Ishikawa (cell line): ENCODE results near the gene FGF21.

Experiments
- CEBPB ChIP-seq: IDR thresholded peaks from 2 replicates; pipeline ENCODE4 v1.6.1; 2012
- CREB1 ChIP-seq: IDR thresholded peaks from 2 replicates; pipeline ENCODE4 v1.6.1; 2012; ENCODE audit warnings: low read depth
- EGR1 ChIP-seq: IDR thresholded peaks from 2 replicates; pipeline ENCODE4 v1.6.1; 2012
- EP300 ChIP-seq: IDR thresholded peaks from 2 replicates; pipeline ENCODE4 v1.6.1; 2012; ENCODE audit warnings: borderline replicate concordance
- FOXM1 ChIP-seq: IDR thresholded peaks from 2 replicates; pipeline ENCODE4 v1.6.1; 2012; ENCODE audit warnings: low read depth, borderline replicate concordance
- MAX ChIP-seq: IDR thresholded peaks from 2 replicates; pipeline ENCODE4 v1.6.1; 2012
- NFIC ChIP-seq: IDR thresholded peaks from 2 replicates; pipeline ENCODE4 v1.6.1; 2012
- RAD21 ChIP-seq: IDR thresholded peaks from 2 replicates; pipeline ENCODE4 v1.6.1; 2012; ENCODE audit warnings: low read depth
- TAF1 ChIP-seq: IDR thresholded peaks from 2 replicates; pipeline ENCODE4 v1.6.1; 2012; ENCODE audit warnings: low read depth, mild to moderate bottlenecking
- TCF12 ChIP-seq: IDR thresholded peaks from 2 replicates; pipeline ENCODE4 v1.6.1; 2012; ENCODE audit warnings: low read depth
- TEAD4 ChIP-seq: IDR thresholded peaks from 2 replicates; pipeline ENCODE4 v1.6.1; 2012
- YY1 ChIP-seq: IDR thresholded peaks from 2 replicates; pipeline ENCODE4 v1.6.1; 2012; ENCODE audit warnings: low read depth
- ZBTB7A ChIP-seq: IDR thresholded peaks from 2 replicates; pipeline ENCODE4 v1.6.1; 2012; ENCODE audit warnings: low read depth
- TF ChIP-seq, protein P1 (sequence below): IDR thresholded peaks from 2 replicates; pipeline ENCODE4 v1.6.1; 2012; ENCODE audit warnings: low read depth, mild to moderate bottlenecking
- TF ChIP-seq, protein P2 (sequence below): IDR thresholded peaks from 2 replicates; pipeline ENCODE4 v1.6.1; 2012

The FGF21 gene

DNA sequence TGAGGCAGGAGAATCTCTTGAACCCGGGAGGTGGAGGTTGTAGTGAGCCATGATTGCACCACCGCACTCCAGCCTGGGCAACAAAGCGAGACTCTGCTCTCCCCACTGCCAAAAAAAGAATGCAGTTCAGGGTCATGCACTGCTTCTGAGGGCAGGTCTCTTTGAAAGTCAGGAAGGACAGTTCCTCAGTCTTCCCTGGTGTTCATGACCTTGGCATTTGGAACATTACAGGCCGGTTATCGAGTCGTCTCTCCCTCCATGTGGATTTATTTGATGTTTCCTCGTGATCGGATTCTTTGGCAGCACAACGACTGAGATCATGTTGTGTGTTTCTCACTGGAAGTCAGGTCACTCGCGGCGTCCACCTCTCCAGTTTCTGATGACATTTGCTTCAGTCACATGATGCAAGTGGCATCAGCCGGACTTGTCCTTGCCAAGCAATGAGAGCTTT lies 17.2 kb downstream of the FGF21 start:
- TF ChIP-seq TCF12 (no peak), RAD21 (no peak), ZBTB7A (no peak), CREB1 (no peak), MAX (no peak), YY1 (no peak), CEBPB (no peak), EGR1 (no peak), TAF1 (no peak), FOXM1 (no peak), NFIC (no peak)
- TF ChIP-seq, protein P1, sequence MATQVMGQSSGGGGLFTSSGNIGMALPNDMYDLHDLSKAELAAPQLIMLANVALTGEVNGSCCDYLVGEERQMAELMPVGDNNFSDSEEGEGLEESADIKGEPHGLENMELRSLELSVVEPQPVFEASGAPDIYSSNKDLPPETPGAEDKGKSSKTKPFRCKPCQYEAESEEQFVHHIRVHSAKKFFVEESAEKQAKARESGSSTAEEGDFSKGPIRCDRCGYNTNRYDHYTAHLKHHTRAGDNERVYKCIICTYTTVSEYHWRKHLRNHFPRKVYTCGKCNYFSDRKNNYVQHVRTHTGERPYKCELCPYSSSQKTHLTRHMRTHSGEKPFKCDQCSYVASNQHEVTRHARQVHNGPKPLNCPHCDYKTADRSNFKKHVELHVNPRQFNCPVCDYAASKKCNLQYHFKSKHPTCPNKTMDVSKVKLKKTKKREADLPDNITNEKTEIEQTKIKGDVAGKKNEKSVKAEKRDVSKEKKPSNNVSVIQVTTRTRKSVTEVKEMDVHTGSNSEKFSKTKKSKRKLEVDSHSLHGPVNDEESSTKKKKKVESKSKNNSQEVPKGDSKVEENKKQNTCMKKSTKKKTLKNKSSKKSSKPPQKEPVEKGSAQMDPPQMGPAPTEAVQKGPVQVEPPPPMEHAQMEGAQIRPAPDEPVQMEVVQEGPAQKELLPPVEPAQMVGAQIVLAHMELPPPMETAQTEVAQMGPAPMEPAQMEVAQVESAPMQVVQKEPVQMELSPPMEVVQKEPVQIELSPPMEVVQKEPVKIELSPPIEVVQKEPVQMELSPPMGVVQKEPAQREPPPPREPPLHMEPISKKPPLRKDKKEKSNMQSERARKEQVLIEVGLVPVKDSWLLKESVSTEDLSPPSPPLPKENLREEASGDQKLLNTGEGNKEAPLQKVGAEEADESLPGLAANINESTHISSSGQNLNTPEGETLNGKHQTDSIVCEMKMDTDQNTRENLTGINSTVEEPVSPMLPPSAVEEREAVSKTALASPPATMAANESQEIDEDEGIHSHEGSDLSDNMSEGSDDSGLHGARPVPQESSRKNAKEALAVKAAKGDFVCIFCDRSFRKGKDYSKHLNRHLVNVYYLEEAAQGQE, result no peak
- TF ChIP-seq, protein P2, sequence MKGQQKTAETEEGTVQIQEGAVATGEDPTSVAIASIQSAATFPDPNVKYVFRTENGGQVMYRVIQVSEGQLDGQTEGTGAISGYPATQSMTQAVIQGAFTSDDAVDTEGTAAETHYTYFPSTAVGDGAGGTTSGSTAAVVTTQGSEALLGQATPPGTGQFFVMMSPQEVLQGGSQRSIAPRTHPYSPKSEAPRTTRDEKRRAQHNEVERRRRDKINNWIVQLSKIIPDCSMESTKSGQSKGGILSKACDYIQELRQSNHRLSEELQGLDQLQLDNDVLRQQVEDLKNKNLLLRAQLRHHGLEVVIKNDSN, result no peak

DNA sequence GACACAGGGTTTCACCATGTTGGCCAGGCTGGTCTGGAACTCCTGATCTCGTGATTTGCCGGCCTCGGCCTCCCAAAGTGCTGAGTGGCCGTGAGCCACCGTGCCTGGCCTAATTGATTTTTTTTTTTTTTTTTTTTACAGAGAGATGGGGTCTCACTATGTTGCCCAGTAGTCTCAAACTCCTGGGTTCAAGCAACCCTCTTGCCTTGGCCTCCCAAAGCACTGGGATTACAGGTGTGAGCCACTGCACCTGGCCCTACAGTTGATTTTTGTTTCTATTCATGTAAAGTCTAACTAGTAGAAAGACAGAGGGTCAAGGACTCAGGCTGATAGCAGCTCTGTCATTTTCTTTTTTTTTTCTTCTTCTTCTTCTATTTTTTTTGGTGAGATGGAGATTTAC lies 21.8 kb downstream of the FGF21 start:
- TF ChIP-seq TEAD4, result no peak
- TF ChIP-seq ZBTB7A, result no peak
- TF ChIP-seq EP300, result no peak
- TF ChIP-seq, protein P1, result no peak
- TF ChIP-seq, protein P2, result no peak
- TF ChIP-seq CEBPB, result no peak
- TF ChIP-seq TCF12, result no peak
- TF ChIP-seq TAF1, result no peak
- no peak for TF ChIP-seq FOXM1
- TF ChIP-seq RAD21, result no peak
- no peak for TF ChIP-seq EGR1
- no peak for TF ChIP-seq MAX
- TF ChIP-seq CREB1, result no peak

DNA sequence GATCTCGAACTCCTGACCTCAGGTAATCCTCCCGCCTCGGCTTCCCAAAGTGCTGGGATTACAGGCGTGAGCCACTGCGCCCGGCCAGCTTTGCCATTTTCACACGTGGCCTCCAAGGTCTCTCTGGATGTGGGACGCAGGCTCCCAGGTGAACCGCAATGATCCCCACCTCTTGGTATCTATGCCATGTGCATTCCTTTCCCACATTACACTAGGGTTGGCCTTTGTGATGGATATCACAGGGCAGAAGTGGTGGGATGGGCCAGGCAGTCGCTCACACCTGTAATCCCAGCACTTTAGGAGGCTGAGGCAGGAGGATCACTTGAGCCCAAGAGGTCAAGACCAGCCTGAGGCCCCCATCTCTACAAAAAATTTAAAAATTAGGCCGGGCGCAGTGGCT lies 22.4 kb downstream of the FGF21 start:
- TF ChIP-seq MAX, result no peak
- no peak for TF ChIP-seq EGR1
- TF ChIP-seq RAD21, result no peak
- no peak for TF ChIP-seq EP300
- TF ChIP-seq, protein P1, result no peak
- no peak for TF ChIP-seq NFIC
- TF ChIP-seq FOXM1, result no peak
- TF ChIP-seq TCF12, result no peak
- TF ChIP-seq CREB1, result no peak
- TF ChIP-seq, protein P2, result no peak
- TF ChIP-seq ZBTB7A, result no peak
- TF ChIP-seq TEAD4, result no peak
- TF ChIP-seq CEBPB, result no peak
- TF ChIP-seq YY1, result no peak
- no peak for TF ChIP-seq TAF1

DNA sequence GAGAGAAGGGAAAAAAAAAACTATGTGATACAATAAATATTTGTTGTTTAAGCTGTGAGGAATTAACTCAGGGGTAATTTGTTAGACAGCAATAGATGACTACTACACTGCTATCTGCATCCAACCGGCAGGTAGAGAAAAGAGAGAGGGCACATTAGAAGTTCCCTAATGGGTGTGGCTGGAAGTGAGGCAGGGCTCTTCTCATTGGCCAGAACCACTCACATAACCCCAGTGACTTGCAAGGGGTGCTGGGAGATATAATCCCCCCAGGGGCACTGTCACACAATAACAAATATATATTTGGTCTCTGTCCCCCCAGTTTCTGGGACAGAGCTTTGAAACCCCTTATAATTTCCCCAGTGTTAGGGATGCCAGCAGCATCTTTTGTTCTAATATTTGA lies 24.3 kb downstream of the FGF21 start:
- TF ChIP-seq ZBTB7A, result no peak
- no peak for TF ChIP-seq TCF12
- no peak for TF ChIP-seq TEAD4
- TF ChIP-seq CREB1, result no peak
- TF ChIP-seq, protein P1, result no peak
- TF ChIP-seq CEBPB, result no peak
- no peak for TF ChIP-seq FOXM1
- TF ChIP-seq, protein P2, result no peak
- no peak for TF ChIP-seq YY1
- TF ChIP-seq MAX, result no peak
- no peak for TF ChIP-seq RAD21
- TF ChIP-seq TAF1, result no peak
- TF ChIP-seq NFIC, result no peak
